NCI-H2029 (cell line): ENCODE data around the gene KIAA0753.
"Not testable (repeated sequence)": the region's sequence is repeated elsewhere in the genome, so short reads cannot be mapped to it uniquely, and the experiment has no call there.

Experiments
- DNase-seq: peaks from one replicate; lab custom pipeline; 2025; lab: John Stamatoyannopoulos, UW

The KIAA0753 gene

GRCh38 chr17:6596941-6597340, 43.6 kb downstream of the KIAA0753 start:
- DNase-seq: no peak

GRCh38 chr17:6596511-6596910, 44.0 kb downstream of the KIAA0753 start:
- no peak for DNase-seq

GRCh38 chr17:6596081-6596480, 44.4 kb downstream of the KIAA0753 start:
- DNase-seq: no peak

- not testable (repeated sequence) for DNase-seq
Observed at GRCh38 chr17:6593371-6593770, 47.1 kb downstream of the KIAA0753 start.

- no peak for DNase-seq
Observed at GRCh38 chr17:6592173-6592572, 48.3 kb downstream of the KIAA0753 start.

- no peak for DNase-seq
Observed at GRCh38 chr17:6591599-6592158, 48.8 kb downstream of the KIAA0753 start.

- DNase-seq: no peak
Observed at GRCh38 chr17:6589266-6589946, 51.1 kb downstream of the KIAA0753 start.

GRCh38 chr17:6588165-6588564, 52.3 kb downstream of the KIAA0753 start:
- DNase-seq: no peak

GRCh38 chr17:6587310-6587709, 53.2 kb downstream of the KIAA0753 start:
- no peak for DNase-seq

- DNase-seq: no peak
Observed at GRCh38 chr17:6583411-6583810, 57.1 kb downstream of the KIAA0753 start.

- no peak for DNase-seq
Observed at GRCh38 chr17:6580625-6581024, 59.9 kb downstream of the KIAA0753 start.

- DNase-seq: no peak
Observed at GRCh38 chr17:6578491-6578890, 62.0 kb downstream of the KIAA0753 start.

GRCh38 chr17:6577686-6578263, 62.7 kb downstream of the KIAA0753 start:
- DNase-seq: no peak

- no peak for DNase-seq
Observed at GRCh38 chr17:6576038-6576785, 64.3 kb downstream of the KIAA0753 start.

- DNase-seq: no peak
Observed at GRCh38 chr17:6575596-6575988, 64.9 kb downstream of the KIAA0753 start.

- no peak for DNase-seq
Observed at GRCh38 chr17:6574687-6575595, 65.6 kb downstream of the KIAA0753 start.

- DNase-seq: no peak
Observed at GRCh38 chr17:6573982-6574686, 66.4 kb downstream of the KIAA0753 start.

GRCh38 chr17:6573495-6573894, 67.0 kb downstream of the KIAA0753 start:
- DNase-seq: not testable (repeated sequence)

GRCh38 chr17:6572972-6573370, 67.5 kb downstream of the KIAA0753 start:
- no peak for DNase-seq

GRCh38 chr17:6571452-6571781, 69.1 kb downstream of the KIAA0753 start:
- DNase-seq: no peak

GRCh38 chr17:6570731-6571451, 69.6 kb downstream of the KIAA0753 start:
- no peak for DNase-seq
